ENCODE data around the gene PCGF1. TPM values are rescaled to one million over a fixed set of nuclear protein-coding genes. Genes with fewer than 3 reads are reported as not detected.

Gene PCGF1
- total RNA-seq, 4 donors from 2014 or later = 4.4 to 16.2 (median 14.7) TPM

DNA sequence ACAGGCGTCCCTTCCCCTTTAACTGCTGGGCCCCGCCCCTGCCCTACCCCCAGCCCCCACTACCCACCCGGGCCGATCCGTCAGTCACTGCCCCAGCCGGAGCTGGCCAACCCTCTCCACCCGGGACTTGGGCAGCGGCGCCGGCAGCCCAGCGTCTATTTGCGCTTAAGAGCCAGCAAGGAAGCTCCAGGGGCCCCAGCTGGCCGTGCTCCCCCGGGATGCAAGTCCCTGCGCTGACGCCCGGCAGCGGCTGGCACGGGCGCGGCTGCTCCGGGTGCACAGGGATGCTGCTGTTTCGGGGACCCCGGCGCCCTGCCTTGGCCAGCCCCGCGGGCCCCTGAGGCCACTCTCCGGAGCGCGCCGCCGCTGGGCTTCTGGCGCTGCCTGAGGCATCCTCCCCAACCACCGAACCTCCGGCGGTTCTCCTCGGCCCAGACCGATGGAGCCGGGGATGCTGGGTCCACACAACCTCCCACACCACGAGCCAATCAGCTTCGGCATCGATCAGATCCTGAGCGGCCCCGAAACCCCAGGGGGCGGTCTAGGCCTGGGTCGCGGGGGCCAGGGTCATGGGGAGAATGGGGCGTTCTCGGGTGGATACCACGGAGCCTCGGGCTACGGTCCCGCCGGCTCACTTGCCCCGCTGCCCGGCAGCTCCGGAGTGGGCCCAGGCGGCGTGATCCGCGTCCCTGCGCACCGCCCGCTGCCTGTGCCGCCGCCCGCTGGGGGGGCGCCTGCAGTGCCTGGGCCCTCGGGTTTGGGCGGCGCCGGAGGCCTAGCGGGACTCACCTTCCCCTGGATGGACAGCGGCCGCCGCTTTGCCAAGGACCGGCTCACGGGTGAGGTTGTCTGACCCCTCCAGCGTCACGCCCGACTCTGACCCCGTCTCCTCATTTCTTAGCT is 7.1 kb upstream of the PCGF1 start, which contains the start of gene TLX2:
Gene TLX2 (plus strand): TSS at position 83 of the 903 bp plus-strand sequence. CDS start 357 bp downstream, at position 440.
- Histone ChIP-seq H3K27me3 (peaks cover 41 to 100% (median 48%) of the 10 kb centered on the region in 4 donors), H3K4me3 (peak within 1 kb of the TSS in 2 of 4 donors; percentile 43 to 60), H3K9me3 (no peaks in the 10 kb centered on the region), H3K4me1 (peaks cover 14 to 39% (median 29%) of the 10 kb centered on the region in 3 donors), H3K27ac (no peak within 1 kb of the TSS), H3K36me3 (no peaks in the 10 kb centered on the region)
- TF ChIP-seq POLR2A (IDR thresholded peaks at IDR 0.05) = no peak
- TF ChIP-seq, protein P1, sequence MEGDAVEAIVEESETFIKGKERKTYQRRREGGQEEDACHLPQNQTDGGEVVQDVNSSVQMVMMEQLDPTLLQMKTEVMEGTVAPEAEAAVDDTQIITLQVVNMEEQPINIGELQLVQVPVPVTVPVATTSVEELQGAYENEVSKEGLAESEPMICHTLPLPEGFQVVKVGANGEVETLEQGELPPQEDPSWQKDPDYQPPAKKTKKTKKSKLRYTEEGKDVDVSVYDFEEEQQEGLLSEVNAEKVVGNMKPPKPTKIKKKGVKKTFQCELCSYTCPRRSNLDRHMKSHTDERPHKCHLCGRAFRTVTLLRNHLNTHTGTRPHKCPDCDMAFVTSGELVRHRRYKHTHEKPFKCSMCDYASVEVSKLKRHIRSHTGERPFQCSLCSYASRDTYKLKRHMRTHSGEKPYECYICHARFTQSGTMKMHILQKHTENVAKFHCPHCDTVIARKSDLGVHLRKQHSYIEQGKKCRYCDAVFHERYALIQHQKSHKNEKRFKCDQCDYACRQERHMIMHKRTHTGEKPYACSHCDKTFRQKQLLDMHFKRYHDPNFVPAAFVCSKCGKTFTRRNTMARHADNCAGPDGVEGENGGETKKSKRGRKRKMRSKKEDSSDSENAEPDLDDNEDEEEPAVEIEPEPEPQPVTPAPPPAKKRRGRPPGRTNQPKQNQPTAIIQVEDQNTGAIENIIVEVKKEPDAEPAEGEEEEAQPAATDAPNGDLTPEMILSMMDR (IDR thresholded peaks at IDR 0.05) = no peak
- WGBS, 2 donors = 2 to 17% methylated on average over 3 to 17 of the region's 82 CpGs
- intact Hi-C loops (cut with DNase I) = no loop called here
- DNase-seq = no peak

DNA sequence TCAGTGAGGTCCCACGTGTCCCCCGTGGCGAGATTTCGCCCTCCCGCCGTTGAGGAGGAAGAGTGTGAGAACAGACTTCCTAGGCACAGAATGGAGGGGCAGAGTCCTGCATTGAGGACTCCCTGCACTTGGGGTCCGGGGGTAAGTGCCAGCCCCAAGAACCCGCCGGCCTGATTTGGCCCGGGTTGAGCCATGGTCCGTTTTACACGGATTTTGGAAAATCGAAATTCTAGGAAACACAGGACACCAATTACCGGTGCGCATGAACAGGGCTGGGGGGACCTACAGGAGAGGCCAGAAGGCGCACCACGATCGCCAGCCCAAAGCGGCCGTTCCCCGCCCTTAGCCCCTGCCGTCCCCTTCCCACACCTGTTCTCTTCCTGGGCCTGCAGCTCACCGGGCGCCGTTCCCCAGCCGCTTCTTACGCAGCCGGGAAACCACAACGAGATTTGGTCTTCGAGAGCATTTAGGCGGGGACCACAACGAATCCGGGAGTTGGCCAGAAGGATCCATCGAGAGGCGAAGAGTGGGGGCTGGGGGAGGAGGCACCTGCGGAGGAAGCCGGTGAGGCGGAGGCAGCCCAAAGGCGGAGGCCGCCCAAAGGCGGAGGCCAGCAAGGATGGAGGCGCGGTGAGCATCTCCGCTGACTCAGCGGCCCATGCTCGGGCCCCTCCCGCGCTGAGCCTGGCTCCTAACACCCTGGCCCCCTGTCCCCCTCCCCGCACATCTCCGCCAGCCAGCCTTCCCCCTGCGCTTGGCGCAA is 6.3 kb upstream of the PCGF1 start:
- 5 to 13% methylated on average over 3 to 30 of the region's 52 CpGs for WGBS, 2 donors
- peaks cover 14 to 39% (median 29%) of the 10 kb centered on the region in 3 donors for H3K4me1 ChIP-seq
- no peak overlapping the region for H3K27ac ChIP-seq
- TF ChIP-seq, protein P1 (IDR thresholded peaks at IDR 0.05) = no peak
- no peak for TF ChIP-seq POLR2A (IDR thresholded peaks at IDR 0.05)
- no peak for DNase-seq
- no peaks in the 10 kb centered on the region for H3K9me3 ChIP-seq
- H3K27me3 ChIP-seq = peaks cover 41 to 98% (median 48%) of the 10 kb centered on the region in 4 donors
- H3K4me3 ChIP-seq = peak overlapping the region in 1 of 4 donors; percentile 60
- intact Hi-C loops (cut with DNase I) = no loop called here
- no peaks in the 10 kb centered on the region for H3K36me3 ChIP-seq

DNA sequence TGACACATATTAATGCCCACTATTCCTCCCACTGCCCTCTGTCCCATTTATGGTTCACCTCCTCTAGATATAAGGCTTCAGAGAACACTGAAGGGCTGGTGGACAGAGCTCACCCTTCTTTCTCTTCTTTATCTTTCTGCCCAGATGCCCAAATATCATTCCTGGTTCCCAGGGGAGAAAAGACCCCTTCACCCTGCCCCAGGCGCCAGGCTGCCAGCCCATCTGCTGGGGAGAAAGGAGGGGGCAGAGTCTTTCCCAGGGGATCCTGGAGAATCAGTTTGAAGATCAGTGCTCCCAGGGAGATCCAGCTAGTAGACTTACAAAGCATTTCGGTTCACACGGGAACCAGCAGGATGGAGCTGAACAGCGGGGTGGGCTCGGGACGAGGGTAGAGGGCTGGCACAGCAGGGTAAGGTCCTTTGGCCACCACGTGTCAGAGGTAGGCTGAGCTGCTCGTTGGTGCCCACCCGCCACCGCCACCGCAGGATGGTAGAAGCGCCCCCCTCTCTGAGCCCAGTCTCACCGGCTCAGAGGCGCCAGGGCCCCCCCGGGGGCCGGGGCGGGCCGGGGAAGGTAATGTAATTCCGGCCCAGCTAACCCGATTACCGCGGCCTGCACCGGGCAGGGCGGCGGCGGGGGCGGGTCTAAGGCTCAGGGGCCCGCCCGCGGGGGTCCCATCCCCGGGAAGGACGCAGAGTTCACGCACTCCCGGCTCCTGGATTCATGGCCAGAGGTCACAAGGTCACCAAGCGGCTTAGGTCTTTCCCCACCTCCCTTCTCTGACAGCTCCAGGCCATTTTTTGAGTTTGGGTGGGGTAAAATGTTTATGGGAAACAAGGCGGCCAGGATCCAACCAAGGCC is 5.5 kb upstream of the PCGF1 start:
- no peak for DNase-seq
- Histone ChIP-seq H3K36me3 (no peaks in the 10 kb centered on the region), H3K27ac (no peak overlapping the region), H3K4me1 (peaks cover 19 to 45% (median 33%) of the 10 kb centered on the region in 3 donors), H3K4me3 (no peak overlapping the region), H3K9me3 (no peaks in the 10 kb centered on the region), H3K27me3 (peaks cover 41 to 97% (median 48%) of the 10 kb centered on the region in 4 donors)
- 8% methylated on average over 4 of the region's 36 CpGs; no CpG with 5 or more reads in 1 of the 2 donors for WGBS, 2 donors
- intact Hi-C loops (cut with DNase I) = no loop called here
- TF ChIP-seq, protein P1 (IDR thresholded peaks at IDR 0.05) = no peak
- TF ChIP-seq POLR2A (IDR thresholded peaks at IDR 0.05) = no peak

DNA sequence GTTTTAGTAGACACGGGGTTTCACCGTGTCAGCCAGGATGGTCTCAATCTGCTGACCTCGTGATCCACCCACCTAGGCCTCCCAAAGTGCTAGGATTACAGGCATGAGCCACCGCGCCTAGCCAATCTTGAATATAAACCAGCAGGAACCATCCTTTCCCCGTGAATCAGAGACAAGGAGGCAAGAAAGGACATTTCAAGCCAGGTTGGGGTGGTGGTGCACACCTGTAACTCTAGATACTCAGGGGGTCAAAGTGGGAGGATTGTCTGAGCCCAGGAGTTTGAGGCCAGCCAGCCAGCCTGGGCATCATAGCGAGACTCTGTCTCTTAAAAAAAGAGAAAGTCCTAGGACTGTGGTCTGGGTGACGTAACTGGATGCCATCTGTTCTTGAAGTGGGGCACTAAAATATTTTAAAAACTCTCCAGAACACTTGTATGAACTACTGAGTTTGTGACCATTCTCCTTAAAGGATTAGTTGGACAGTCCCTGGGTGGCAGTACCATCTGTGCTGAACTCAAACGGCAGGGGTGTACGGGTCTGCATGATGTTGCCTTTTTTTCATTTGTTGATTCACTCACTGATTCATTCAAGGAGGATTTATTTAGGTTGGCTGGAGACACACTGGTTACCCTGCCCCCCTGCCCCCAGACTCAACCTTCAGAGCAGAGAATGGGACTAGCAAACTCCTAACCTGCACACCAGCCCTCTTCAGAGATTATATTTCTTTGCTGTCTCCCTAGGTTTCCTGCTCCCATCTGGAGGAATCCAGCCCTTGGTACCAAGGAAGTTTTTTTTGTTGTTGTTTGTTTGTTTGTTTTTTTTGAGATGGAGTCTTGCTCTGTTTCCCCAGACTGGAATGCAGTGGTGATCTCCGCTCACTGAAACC is 3.9 kb upstream of the PCGF1 start:
- DNase-seq = no peak
- H3K27ac ChIP-seq = no peak overlapping the region
- peaks cover 0 to 1% (median 0%) of the 10 kb centered on the region in 3 donors for H3K36me3 ChIP-seq
- H3K4me1 ChIP-seq = peaks cover 27 to 50% (median 38%) of the 10 kb centered on the region in 3 donors
- no peak overlapping the region for H3K4me3 ChIP-seq
- no peak for TF ChIP-seq POLR2A (IDR thresholded peaks at IDR 0.05)
- TF ChIP-seq, protein P1 (IDR thresholded peaks at IDR 0.05) = no peak
- no peaks in the 10 kb centered on the region for H3K9me3 ChIP-seq
- 49 to 50% methylated on average over 5 of the region's 11 CpGs for WGBS, 2 donors
- H3K27me3 ChIP-seq = peaks cover 38 to 81% (median 44%) of the 10 kb centered on the region in 4 donors
- intact Hi-C loops (cut with DNase I) = no loop called here

Data from esophagus squamous epithelium (tissue), 5 donors.